Stimulated activated CD4-positive, alpha-beta T cell treated with anti-CD3 and anti-CD28 coated beads, TNF-alpha, amount 100 ng/mL, for 4 hours (primary cell): ENCODE measurements around the gene PRRG1.
"Not testable (repeated sequence)": the region's sequence is repeated elsewhere in the genome, so short reads cannot be mapped to it uniquely, and the experiment has no call there.

ENCODE experiments used
- DNase-seq, 3 experiments: peaks; one replicate each; pipeline ENCODE4 v3.0.0-alpha.2; 2020; ENCODE audit warnings: low read depth in 3 of 3

Gene PRRG1

DNA sequence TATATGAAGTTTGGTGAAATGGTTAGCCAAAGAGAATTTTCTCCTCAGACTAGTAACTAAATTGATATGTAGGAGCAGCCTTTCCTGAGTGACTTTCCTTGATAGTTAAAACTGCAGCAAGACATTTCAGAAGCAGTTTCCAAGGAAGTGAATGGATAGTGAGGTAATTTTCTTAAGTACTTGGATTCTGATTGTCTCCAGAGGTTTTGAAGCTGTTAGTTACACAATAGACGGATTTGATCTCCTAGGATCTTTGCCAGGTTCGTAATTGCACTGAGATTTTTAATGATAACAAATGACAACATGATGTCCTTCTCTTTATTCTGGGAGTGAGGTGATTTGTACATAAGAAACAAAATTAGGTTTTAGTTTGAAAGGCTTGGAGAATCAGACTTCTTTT lies 29.2 kb downstream of the PRRG1 start:
- DNase-seq: no peak

DNA sequence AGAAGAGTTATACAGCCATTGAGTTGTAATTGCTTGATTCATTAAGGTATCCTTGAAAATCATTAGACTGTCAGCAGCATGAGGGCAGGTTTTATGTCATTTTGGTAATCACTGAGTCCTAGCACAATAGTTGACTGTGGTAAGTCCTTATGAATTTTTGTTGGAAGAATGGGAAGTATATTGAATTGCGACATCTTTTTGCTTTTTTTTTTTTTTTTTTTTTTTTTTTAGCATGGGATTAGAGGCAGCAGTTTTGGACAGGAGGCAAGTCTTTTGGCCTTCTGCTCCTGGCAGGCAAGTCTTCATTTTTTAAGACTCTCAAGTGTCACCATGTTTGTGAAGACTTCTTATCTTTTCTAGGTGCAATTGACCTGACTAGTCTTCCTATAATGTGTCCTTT lies 29.7 kb downstream of the PRRG1 start:
- no peak for DNase-seq

DNA sequence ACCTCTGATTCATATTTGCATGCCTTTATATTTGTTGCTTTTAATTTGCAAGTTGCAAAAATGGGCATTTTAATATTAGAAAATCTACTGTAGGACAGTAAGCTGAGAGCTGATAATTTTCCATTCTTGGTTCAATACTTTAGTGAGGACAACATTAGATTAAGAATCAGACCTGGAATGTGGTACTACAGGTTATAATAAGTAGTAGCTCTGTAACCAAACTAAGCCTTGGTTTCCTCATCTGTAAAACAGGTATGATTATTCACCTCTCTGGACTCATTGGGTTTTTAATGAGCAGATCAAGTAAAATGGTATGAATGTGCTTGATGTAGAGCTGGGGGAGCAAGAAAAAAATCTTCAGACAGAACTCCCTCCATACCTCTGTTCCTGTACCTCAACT lies 31.1 kb downstream of the PRRG1 start:
- DNase-seq: no peak

DNA sequence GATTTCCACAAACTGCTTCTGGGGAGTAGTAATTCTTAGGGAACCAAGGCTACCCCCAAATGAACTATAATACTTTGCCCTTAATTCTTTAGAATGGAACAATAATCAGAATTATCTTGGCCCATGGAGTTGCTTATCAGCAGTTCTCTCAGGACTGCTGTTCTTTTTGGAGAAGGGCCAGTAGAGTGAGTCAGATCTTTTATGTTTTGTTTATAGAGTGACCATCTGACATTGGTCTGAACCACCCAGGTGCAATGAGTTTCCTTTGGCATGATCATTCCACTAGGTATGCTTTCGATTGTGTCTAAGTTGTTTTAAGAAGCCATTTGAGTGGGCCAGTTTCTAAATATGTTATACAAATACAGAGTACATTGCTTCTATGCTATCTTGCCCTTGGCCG lies 31.8 kb downstream of the PRRG1 start:
- DNase-seq: no peak

DNA sequence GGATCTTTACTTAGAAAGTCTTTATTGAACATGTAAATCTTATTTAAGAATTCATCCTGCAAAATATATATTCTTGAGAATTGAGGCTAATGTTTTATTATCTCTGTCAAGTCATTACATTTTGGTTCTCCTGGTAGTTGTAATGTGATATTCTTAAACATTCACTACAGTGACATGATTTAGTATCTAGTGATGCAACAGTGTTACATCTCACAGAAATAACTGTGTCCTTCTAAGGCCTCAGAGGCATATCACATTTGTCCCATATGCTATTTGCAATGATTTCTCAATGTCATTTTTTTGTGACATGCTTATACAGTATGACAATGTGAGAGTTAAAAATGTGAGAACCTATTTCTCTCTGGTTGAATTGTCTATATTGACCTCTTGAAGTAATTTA lies 34.1 kb downstream of the PRRG1 start:
- DNase-seq: no peak

DNA sequence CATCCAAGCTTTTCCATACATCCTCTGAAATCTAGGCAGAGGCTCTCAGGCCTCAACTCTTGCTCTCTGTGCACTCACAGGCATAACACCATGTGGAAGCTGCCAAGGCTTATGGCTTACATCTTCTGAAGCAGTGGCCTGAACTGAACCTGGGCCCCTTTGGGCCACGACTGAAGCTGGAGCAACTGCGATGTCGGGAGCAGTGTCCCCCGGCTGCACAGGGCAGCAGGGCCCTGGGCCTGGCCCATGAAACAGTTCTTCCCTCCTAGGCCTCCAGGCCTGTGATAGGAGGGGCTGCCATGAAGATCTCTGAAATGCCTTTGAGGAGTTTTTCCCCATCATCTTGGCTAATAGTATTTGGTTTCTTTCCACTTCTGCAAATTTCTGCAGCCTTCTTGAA lies 39.2 kb downstream of the PRRG1 start:
- DNase-seq: no peak

DNA sequence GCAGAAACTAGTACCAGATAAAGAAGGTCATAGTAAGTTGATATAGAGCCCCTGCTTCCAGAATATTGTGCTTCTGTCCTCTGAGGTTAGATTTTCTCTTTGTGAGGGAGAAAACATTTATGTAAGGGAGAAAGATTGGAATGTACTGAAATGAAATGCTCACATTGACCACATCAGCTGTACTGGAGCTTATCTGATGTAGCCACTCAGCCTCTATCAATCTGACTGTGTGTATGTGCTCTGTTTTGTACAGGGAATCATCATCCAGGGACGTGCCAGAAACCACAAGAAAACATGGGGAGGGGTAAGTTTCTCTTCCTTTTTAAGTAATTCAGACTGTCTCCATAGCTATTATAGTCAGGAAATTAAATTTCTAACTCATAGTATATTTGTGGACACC lies 56.8 kb downstream of the PRRG1 start:
- DNase-seq: no peak

DNA sequence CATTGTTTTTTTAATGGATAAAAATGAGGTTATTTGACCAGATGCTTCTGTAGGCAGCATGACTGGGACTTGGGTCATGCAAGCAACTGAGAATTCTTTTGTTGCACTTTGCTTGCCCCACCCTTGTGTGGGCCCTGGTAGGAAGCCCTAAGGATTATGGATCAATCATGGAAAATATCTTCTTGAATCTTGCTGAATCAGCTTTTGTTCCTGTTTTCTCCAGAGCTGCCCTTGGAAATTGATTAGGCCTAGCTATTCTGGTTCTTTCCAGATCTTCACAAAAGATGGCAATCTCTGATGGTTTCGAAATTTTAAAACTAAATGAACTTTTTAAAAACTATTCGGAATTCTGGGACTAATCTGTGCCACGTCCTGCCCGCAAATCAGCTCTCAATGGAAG lies 58.6 kb downstream of the PRRG1 start:
- no peak for DNase-seq

DNA sequence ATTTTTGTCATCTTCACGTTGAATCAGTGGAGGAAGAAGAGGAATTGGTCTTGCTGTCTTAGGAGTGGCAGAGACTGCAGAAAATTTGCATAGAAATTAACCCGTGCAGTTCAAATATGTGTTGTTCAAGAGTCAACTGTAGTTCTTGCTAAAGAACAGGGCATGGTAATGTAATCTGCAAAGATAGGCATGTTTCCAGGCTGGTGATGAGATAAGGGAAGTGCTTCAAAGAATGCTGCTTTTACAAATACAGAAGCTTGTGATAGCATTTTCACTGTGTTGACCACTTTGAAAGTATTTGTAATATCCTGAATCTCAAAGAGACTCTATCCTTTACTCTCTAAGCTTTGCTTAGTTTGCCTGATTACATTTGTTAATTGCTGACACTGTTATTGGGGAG lies 60.1 kb downstream of the PRRG1 start:
- DNase-seq: no peak

DNA sequence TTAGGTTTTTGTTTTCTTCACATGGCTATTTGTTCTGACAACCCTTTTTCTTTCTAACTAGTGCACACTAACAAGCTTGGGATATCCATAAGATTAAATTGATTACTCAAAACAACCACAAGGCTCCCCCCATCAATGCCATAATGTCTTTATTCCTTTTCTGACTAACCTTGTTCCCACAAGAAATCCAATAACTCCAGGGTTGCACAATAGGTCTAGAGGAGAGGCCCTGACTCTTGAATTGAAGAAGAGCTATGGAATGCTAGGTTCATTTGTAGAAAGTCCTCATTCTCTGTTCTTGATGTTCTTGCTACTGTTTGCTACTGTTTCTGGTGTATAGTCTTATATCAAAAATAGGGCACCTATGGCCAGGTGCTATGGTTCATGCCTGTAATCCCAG lies 71.0 kb downstream of the PRRG1 start:
- DNase-seq: no peak

DNA sequence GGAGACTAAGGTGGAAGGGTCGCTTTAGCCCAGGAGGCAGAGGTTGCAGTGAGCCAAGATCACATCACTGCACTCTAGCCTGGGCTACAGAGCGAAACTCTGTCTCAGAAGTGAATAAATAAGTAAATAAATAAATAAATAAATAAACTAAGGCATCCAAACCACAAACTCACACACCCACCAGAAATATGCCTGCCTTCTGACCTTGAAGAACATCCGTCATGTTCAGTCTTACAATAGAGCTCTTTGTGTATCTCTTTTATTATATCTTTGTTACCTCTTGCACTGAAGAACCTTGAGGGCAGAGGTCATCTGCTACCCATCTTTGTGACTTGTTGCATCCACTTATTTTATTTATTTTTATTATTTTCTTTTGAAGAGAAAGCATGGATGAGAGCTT lies 71.6 kb downstream of the PRRG1 start:
- DNase-seq: no peak

DNA sequence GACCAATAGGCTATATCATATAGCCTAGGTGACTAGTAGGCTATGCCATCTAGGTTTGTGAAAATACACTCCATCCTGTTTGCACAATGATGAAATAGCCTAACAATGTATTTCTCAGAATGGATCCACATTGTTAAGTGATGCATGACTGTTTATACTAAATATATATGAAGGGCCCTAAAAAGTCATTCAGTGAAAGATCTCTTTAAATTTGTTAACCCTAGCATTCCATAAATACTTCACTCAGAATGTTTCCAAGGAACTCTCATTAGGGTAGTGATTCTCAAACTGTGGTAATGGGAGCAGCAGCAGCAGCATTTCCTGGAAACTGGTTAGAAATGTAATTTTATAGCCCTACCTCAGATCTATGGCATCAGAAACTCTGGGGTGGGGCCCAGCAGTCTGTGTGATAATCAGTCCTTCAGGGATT lies 74.9 kb downstream of the PRRG1 start:
- no peak for DNase-seq

DNA sequence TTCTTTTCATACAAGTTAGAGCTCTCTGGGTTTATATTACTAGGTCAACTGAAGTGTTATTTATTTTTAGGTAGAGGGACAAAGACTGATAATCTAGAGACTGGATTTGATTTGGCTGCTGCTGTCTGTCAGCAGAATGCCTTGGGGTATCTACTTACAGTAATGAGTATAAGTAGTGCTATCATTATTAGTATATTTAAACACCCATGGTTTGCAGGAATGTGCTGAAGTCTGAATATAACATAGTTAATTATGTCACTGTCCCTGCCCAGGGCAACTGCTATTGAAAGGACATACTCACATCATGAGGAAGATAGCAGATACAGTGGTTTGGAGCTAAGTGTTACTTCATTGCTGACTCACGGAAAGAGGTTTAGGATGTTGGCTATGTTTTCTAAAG lies 76.2 kb downstream of the PRRG1 start:
- DNase-seq: no peak

DNA sequence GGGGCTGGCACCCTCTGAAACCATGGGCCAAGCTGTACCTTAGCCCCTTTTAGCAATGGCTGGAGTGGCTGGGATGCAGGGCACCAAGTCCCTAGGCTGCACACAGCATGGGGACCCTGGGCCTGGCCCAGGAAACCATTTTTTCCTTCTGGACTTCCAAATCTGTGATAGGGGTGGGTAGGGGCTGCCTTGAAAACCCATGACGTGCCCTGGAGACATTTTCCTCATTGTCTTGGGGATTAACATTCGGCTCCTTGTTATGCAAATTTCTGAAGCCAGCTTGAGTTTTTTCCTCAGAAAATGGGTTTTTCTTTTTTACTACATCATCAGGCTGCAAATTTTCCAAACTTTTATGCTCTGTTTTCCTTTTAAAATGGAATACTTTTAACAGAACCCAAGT lies 79.8 kb downstream of the PRRG1 start:
- not testable (repeated sequence) for DNase-seq

DNA sequence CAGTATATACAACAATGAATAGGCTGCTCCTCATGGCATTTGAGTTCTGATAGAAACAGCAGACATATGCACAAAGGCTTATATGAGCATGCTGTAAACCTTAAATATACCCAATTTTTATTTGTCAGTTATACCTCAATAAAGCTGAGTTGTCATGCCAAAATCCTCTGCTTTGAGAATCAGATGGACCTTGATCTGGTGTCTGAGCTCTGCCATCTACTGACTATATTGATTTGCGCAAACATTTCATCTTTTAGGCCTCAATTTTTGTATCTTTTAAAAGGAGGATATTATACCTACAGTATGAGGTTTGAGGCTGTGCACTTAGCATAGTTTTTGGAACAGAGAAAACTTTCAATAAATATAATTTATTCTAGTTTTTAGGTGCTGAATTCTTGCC lies 85.2 kb downstream of the PRRG1 start:
- DNase-seq: no peak

DNA sequence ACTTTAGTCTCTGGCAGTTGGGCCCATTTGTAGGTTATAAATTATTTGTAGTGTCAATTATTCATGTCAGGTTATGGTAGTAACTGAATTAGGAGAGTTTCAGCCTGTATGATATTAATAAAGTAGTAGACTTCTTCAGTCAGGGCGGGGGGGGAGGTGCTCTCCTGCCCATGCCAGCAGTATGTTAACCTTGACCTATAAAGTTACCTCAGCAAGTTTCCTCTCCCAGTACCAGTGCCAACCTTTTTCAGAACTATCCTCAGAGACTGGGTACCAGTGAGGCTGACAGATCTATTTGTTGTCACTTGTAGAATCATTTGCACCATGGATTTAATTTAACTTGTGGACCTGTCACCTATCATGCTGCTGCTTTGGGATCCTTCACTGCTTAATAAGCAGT lies 88.0 kb downstream of the PRRG1 start:
- no peak for DNase-seq

DNA sequence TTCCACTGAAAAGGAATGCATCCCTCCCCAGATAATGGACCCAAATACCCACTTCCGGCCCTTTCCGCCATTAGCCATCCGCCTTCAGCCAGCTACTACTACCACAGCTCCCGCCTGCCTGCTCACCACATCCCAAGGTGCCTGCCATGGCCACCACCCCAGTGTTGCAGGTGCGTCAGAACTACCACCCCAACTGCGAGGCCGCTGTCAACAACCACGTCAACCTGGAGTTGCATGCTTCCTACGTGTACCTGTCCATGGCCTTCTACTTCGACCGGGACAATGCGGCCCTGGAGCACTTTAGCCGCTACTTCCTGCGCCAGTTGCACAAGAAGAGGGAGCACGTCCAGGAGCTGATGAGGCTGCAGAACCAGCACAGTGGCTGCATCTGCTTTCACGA lies 92.2 kb downstream of the PRRG1 start:
- no peak for DNase-seq

DNA sequence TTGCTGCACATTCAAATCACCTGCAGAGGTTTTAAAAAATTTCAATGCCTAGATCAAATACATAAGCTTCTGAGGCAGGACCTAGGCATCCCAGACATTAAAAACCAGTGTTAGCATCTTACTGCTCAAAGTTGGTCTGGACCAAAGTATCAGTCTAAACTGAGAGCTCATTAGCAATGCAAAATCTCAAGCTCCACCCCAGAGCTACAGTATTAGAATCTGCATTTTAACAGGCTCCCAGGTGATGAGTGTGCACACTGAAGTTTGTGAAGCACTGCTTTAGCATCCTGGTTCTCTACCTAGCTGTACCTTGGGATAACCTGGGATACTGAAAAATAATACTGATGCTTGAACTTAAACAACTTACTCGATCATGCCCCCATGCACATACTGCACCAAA lies 96.0 kb downstream of the PRRG1 start:
- no peak for DNase-seq

DNA sequence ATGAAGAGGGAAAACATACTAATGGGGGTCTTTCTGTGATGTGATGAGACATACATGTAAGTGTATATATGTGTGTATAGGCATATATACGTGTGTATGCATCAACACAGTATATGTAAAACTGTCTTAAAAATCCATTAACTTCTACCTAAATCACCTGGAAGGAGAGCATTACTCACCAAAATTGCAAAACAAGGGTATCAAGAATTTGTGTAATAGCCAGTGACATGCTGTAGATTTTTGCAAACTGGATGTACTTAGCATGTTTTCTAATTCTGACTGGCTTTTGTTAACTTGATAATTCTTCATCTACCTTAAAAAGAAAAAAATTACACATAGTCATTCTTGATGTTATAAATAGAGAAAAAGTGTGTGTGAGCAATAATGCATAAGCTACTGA lies 104.7 kb downstream of the PRRG1 start:
- no peak for DNase-seq

DNA sequence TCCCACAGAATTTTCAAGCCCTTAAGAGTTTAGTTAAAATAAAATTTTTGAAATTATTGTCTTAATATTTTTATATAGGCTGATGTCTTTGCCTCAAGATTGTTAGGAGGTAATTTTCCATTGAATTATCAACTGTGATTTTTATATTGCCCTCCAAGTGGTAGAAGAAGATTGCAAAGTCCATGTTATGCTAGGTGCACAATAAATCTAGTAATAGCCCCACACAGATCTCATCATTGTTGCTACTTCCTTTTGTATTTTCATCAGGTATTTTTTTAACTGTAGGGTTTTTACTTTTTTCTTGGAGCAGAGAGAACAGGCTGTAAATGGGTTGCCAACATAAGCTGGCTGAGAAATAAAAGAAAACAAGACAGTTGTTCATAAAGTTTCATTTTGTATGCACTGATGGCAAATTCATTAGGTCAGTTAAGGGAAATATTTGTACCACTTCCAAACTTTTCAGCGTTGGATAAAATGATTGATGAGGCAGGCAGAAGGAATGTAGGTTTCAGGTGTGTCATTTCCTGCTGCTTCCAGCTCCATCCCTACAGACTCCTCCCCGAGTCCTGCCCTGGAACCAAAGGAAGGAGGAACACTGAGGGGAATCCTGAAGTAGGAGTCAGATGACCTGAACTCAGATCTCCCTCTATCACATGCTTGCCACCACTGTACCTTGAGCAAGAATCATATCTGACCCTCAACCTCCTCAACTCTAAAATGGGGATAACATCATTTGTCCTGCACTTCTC lies 105.5 kb downstream of the PRRG1 start:
- DNase-seq: no peak

DNA sequence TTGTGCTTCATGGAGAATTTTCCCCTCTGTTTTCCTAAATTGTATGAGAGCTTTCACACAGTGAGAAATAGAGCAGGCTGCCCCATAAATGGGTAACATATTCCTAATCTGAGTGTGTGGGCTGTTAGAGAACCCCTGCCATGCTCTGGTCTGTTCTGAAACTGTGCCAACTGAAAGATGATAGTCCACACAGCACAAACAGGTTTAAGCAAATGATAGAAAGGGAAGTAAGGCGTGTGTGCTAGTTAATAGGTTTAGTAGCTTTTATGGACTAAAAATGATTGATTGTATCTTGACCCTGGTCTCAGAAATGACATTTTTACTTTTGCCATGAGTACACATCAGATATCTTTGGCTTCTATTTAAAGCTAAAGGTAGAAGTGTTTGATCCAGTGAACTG lies 106.2 kb downstream of the PRRG1 start:
- DNase-seq: no peak

DNA sequence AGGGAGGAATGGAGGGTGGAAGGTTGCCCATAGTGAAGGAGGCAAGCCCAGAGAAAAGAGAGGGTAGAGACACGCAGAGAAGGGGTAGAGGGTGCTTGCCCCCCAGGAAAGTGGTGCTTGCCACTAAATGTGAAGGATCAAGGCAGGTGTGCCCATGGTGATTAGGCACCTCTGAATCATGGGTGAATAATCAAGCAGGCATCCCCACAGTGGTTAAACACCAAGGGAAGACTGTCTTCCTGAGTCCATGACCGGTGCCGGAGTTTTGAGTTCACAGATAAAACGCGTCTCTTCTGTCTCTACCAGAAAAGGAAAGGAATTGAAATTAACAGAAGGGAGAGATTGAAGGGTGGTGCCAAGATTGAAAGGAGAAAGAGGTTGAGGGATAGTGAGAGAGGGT lies 111.1 kb downstream of the PRRG1 start:
- not testable (repeated sequence) for DNase-seq

DNA sequence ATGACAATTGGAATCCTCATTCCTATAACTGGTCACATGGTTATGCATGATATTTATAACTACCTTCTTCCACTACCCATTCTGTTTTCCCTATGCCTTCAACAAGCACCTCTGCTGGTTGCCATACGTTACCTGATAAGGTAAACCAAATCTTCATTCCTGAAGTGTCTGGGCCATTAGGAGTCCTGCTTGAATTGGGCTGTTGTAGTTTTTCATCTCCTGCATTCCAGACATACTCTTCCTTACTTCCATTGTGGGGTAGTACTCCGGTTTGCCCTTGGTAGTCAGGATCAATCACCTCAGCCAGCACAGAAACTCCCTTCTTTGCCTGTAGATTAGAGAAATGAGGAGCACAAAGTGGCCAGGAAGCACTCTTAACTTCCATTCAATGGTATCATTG lies 113.2 kb downstream of the PRRG1 start:
- no peak for DNase-seq

DNA sequence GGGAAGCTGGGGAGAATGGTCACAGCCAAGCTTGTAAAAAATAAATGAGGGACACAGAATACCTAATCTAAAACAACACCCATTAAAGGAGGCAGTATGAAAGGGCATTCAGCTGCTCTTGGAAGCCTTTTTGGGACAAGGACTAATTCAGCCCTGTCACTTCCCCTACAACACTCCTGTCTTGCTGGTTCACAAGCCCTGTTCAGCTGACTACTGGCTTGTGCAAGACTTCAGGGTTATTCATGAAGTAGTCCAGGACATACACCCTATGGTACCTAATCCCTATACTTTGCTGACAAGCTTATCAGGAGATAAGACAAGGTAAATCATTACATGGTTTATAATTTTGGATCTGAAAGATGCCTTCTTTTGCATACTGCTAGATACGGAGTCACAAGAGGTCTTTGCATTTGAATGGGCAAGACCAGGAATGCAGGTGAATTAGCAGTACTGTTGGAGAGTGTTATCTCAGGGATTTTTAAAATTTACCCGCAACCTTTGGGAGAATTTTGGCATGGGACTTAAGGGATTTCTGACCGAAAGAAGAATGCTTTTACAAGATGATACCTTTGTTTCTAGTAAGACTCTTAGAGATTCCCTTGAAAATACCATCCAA lies 119.1 kb downstream of the PRRG1 start:
- no peak for DNase-seq
